ENCODE data around the gene FZR1.

FZR1 gene

GRCh38 chr19:3547301-3547731 is 41.2 kb downstream of the FZR1 start:
- DNase-seq (peak; percentile 35), ATAC-seq (ENCODE audit: insufficient read depth, low read depth) (0 out of 3 replicates have a peak, but pooled peaks have one; percentile 25)
- H3K27ac ChIP-seq (ENCODE audit: low read length) = no peak overlapping the region
- no peaks in the 10 kb centered on the region for H3K9me3 ChIP-seq (ENCODE audit: insufficient read depth, low read length, severe bottlenecking)
- no peaks in the 10 kb centered on the region for H3K4me1 ChIP-seq (ENCODE audit: insufficient read depth, low read length)
- H3K79me2 ChIP-seq (ENCODE audit: insufficient read depth, low read length) = peaks cover 6% of the 10 kb centered on the region
- no peak overlapping the region for H3K4me2 ChIP-seq (ENCODE audit: insufficient read depth, low read length)
- H2AFZ ChIP-seq (ENCODE audit: low read depth, low read length) = no peak overlapping the region
- H3K27me3 ChIP-seq (ENCODE audit: insufficient read depth, low read length, poor library complexity) = no peaks in the 10 kb centered on the region
- H4K20me1 ChIP-seq (ENCODE audit: insufficient read depth, low read length) = peaks cover 43% of the 10 kb centered on the region
- no peak overlapping the region for H3K4me3 ChIP-seq (ENCODE audit: low read depth in 1 of 2, low read length in 2 of 2)
- no peak overlapping the region for H3K9ac ChIP-seq (ENCODE audit: low read depth, low read length)
- TF ChIP-seq, protein P1, sequence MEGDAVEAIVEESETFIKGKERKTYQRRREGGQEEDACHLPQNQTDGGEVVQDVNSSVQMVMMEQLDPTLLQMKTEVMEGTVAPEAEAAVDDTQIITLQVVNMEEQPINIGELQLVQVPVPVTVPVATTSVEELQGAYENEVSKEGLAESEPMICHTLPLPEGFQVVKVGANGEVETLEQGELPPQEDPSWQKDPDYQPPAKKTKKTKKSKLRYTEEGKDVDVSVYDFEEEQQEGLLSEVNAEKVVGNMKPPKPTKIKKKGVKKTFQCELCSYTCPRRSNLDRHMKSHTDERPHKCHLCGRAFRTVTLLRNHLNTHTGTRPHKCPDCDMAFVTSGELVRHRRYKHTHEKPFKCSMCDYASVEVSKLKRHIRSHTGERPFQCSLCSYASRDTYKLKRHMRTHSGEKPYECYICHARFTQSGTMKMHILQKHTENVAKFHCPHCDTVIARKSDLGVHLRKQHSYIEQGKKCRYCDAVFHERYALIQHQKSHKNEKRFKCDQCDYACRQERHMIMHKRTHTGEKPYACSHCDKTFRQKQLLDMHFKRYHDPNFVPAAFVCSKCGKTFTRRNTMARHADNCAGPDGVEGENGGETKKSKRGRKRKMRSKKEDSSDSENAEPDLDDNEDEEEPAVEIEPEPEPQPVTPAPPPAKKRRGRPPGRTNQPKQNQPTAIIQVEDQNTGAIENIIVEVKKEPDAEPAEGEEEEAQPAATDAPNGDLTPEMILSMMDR (IDR thresholded peaks at IDR 0.05; ENCODE audit: borderline replicate concordance, extremely low read depth, low read length, poor library complexity, severe bottlenecking) = peak; percentile 67
- no peak for TF ChIP-seq EZH2 (IDR thresholded peaks at IDR 0.05; ENCODE audit: borderline replicate concordance, low read depth, low read length, severe bottlenecking)
- H3K36me3 ChIP-seq (ENCODE audit: insufficient read depth, low read length) = peaks cover 56% of the 10 kb centered on the region

- no peaks in the 10 kb centered on the region for H3K9me3 ChIP-seq (ENCODE audit: insufficient read depth, low read length, severe bottlenecking)
These were observed 41.7 kb downstream of the FZR1 start for GRCh38 chr19:3547767-3548282.

GRCh38 chr19:3548606-3549005 is 42.5 kb downstream of the FZR1 start:
- no peak overlapping the region for H2AFZ ChIP-seq (ENCODE audit: low read depth, low read length)
- peaks cover 15% of the 10 kb centered on the region for H3K79me2 ChIP-seq (ENCODE audit: insufficient read depth, low read length)
- H3K9me3 ChIP-seq (ENCODE audit: insufficient read depth, low read length, severe bottlenecking) = no peaks in the 10 kb centered on the region
- no peak overlapping the region for H3K9ac ChIP-seq (ENCODE audit: low read depth, low read length)
- H3K36me3 ChIP-seq (ENCODE audit: insufficient read depth, low read length) = peaks cover 47% of the 10 kb centered on the region
- no peak for DNase-seq
- no peak for ATAC-seq (ENCODE audit: insufficient read depth, low read depth)
- H3K4me2 ChIP-seq (ENCODE audit: insufficient read depth, low read length) = no peak overlapping the region
- H3K4me3 ChIP-seq (ENCODE audit: low read depth in 1 of 2, low read length in 2 of 2) = no peak overlapping the region
- H4K20me1 ChIP-seq (ENCODE audit: insufficient read depth, low read length) = peaks cover 38% of the 10 kb centered on the region
- H3K4me1 ChIP-seq (ENCODE audit: insufficient read depth, low read length) = peaks cover 6% of the 10 kb centered on the region
- H3K27ac ChIP-seq (ENCODE audit: low read length) = no peak overlapping the region
- H3K27me3 ChIP-seq (ENCODE audit: insufficient read depth, low read length, poor library complexity) = no peaks in the 10 kb centered on the region
- TF ChIP-seq, protein P1 (IDR thresholded peaks at IDR 0.05; ENCODE audit: borderline replicate concordance, extremely low read depth, low read length, poor library complexity, severe bottlenecking) = no peak
- TF ChIP-seq EZH2 (IDR thresholded peaks at IDR 0.05; ENCODE audit: borderline replicate concordance, low read depth, low read length, severe bottlenecking) = no peak

More at GRCh38 chr19:3547767-3548282, 41.7 kb downstream of the FZR1 start:
- Histone ChIP-seq H3K9ac (ENCODE audit: low read depth, low read length) (no peak overlapping the region), H2AFZ (ENCODE audit: low read depth, low read length) (no peak overlapping the region), H3K4me2 (ENCODE audit: insufficient read depth, low read length) (no peak overlapping the region), H3K4me1 (ENCODE audit: insufficient read depth, low read length) (no peaks in the 10 kb centered on the region), H3K36me3 (ENCODE audit: insufficient read depth, low read length) (peaks cover 53% of the 10 kb centered on the region), H3K4me3 (ENCODE audit: low read depth in 1 of 2, low read length in 2 of 2) (no peak overlapping the region), H3K27ac (ENCODE audit: low read length) (no peak overlapping the region), H4K20me1 (ENCODE audit: insufficient read depth, low read length) (peaks cover 41% of the 10 kb centered on the region), H3K79me2 (ENCODE audit: insufficient read depth, low read length) (peaks cover 11% of the 10 kb centered on the region), H3K27me3 (ENCODE audit: insufficient read depth, low read length, poor library complexity) (no peaks in the 10 kb centered on the region)
- DNase-seq = no peak
- no peak for ATAC-seq (ENCODE audit: insufficient read depth, low read depth)
- TF ChIP-seq EZH2 (IDR thresholded peaks at IDR 0.05; ENCODE audit: borderline replicate concordance, low read depth, low read length, severe bottlenecking) = no peak
- TF ChIP-seq, protein P1 (IDR thresholded peaks at IDR 0.05; ENCODE audit: borderline replicate concordance, extremely low read depth, low read length, poor library complexity, severe bottlenecking) = no peak

Measured in DND-41 (cell line).